H1 (cell line): Measurements from ENCODE around the gene FOSB. TPM values are rescaled to one million over a fixed set of nuclear protein-coding genes. Genes with fewer than 3 reads are reported as not detected.

ENCODE experiments used
- CTCF ChIA-PET: fragments of 300-600 bp; sonication (Branson Sonifier 250); formaldehyde crosslinking; loops from one replicate; lab custom pipeline; 2021; ENCODE audit not compliant: partially characterized antibody; lab: Charles Lee
- POLR2A ChIA-PET: fragments of 300-600 bp; sonication (Branson Sonifier 250); formaldehyde crosslinking; loops from one replicate; lab custom pipeline; 2021; ENCODE audit warnings: inconsistent platforms; ENCODE audit not compliant: partially characterized antibody; lab: Charles Lee
- DNase-seq, 2 experiments: peaks; one replicate each; pipeline versions ENCODE4 v3.0.0 to v3.0.0-alpha.2; 2010 to 2022; ENCODE audit warnings: low spot score in 2 of 2, low read depth in 1 of 2, mixed read lengths in 1 of 2
- FAIRE-seq: peaks from 2 replicates; lab custom pipeline; 2011; peaks lifted over from hg19 to GRCh38; lab: Jason Lieb, UNC
- H2AFZ ChIP-seq: 2 replicates; pipeline ENCODE4 v1.8.1; 2012; ENCODE audit warnings: low read length, inconsistent platforms
- H2AK5ac ChIP-seq: 2 replicates; pipeline ENCODE4 v1.6.1; 2013; ENCODE audit warnings: low read depth, low read length
- H2BK120ac ChIP-seq: replicated peaks from 2 replicates; pipeline ENCODE3; 2013; ENCODE audit warnings: low read depth, low read length, inconsistent platforms
- H2BK12ac ChIP-seq: 2 replicates; pipeline ENCODE4 v1.6.1; 2013; ENCODE audit warnings: low read depth, low read length
- H2BK15ac ChIP-seq: 2 replicates; pipeline ENCODE4 v1.6.1; 2013; ENCODE audit warnings: low read length
- H2BK20ac ChIP-seq: 2 replicates; pipeline ENCODE4 v1.6.1; 2013; ENCODE audit warnings: low read length
- H2BK5ac ChIP-seq: 2 replicates; pipeline ENCODE4 v1.6.1; 2013; ENCODE audit warnings: low read depth, low read length
- H3K14ac ChIP-seq: 2 replicates; pipeline ENCODE4 v1.6.1; 2013; ENCODE audit warnings: inconsistent platforms; ENCODE audit not compliant: insufficient read length
- H3K18ac ChIP-seq: 2 replicates; pipeline ENCODE4 v1.6.1; 2013; ENCODE audit warnings: low read length; ENCODE audit errors: extremely low read depth
- H3K23ac ChIP-seq: 2 replicates; pipeline ENCODE4 v1.6.1; 2013; ENCODE audit warnings: inconsistent platforms; ENCODE audit not compliant: insufficient read length
- H3K23me2 ChIP-seq: 2 replicates; pipeline ENCODE4 v1.6.1; 2013; ENCODE audit warnings: low read depth, low read length
- H3K27ac ChIP-seq: 2 replicates; pipeline ENCODE4 v1.6.1; 2011; ENCODE audit warnings: low read depth, low read length, inconsistent platforms
- H3K27me3 ChIP-seq, 4 experiments: replicated peaks in 1 of 4; 1 replicate in 1 of 4; 2 replicates in 3 of 4; pipeline versions ENCODE4 v1.6.1 to v1.8.1; 2011 to 2013; ENCODE audit warnings: low read length in 3 of 4, mild to moderate bottlenecking in 3 of 4, inconsistent platforms in 2 of 4, mixed read lengths in 2 of 4, moderate library complexity in 1 of 4; ENCODE audit not compliant: control insufficient read depth in 3 of 4, insufficient read depth in 3 of 4; ENCODE audit errors: extremely low read depth in 1 of 4
- H3K36me3 ChIP-seq, 4 experiments: 2 replicates each; pipeline versions ENCODE4 v1.6.1 to v1.8.1; 2011 to 2013; ENCODE audit warnings: mild to moderate bottlenecking in 4 of 4, low read length in 3 of 4, moderate library complexity in 2 of 4, control low read depth in 1 of 4, inconsistent platforms in 1 of 4; ENCODE audit not compliant: insufficient read depth in 4 of 4, control insufficient read depth in 2 of 4
- H3K4ac ChIP-seq: replicated peaks from 2 replicates; pipeline ENCODE3; 2013; ENCODE audit warnings: low read length, low read depth, mixed read lengths, inconsistent platforms; ENCODE audit not compliant: insufficient read length
- H3K4me1 ChIP-seq, 4 experiments: replicated peaks in 1 of 4; 1 replicate in 1 of 4; 2 replicates in 3 of 4; pipeline versions ENCODE4 v1.6.1 to v1.8.1; 2011 to 2013; ENCODE audit warnings: low read length in 3 of 4, inconsistent platforms in 2 of 4, mixed read lengths in 1 of 4; ENCODE audit not compliant: insufficient read depth in 4 of 4, control insufficient read depth in 3 of 4
- H3K4me2 ChIP-seq, 2 experiments: 2 replicates each; pipeline versions ENCODE4 v1.6.1 to v1.8.1; 2011 to 2013; ENCODE audit warnings: low read depth in 2 of 2, low read length in 2 of 2, control low read depth in 1 of 2, inconsistent platforms in 1 of 2, mild to moderate bottlenecking in 1 of 2; ENCODE audit not compliant: insufficient read depth in 1 of 2
- H3K4me3 ChIP-seq, 4 experiments: fragments of 200-600, 300-600 bp in 1 of 4; sonication (generic), shearing (Covaris generic), sonication (Bioruptor Twin) in 1 of 4; 2 replicates each; pipeline versions ENCODE4 v1.5.1 to v1.8.1; 2011 to 2016; ENCODE audit warnings: low read length in 4 of 4, low read depth in 3 of 4, control low read depth in 2 of 4, inconsistent platforms in 2 of 4, mild to moderate bottlenecking in 2 of 4, mixed read lengths in 1 of 4, moderate library complexity in 1 of 4; ENCODE audit not compliant: insufficient read depth in 2 of 4; ENCODE audit errors: extremely low read depth in 1 of 4
- H3K56ac ChIP-seq: replicated peaks from 2 replicates; pipeline ENCODE3; 2013; ENCODE audit warnings: low read depth, mild to moderate bottlenecking, mixed read lengths, low read length, inconsistent platforms; ENCODE audit not compliant: insufficient read length
- H3K79me1 ChIP-seq: 2 replicates; pipeline ENCODE4 v1.6.1; 2013; ENCODE audit warnings: low read depth, low read length, control low read depth
- H3K79me2 ChIP-seq, 2 experiments: 2 replicates each; pipeline versions ENCODE4 v1.6.1 to v1.8.1; 2012 to 2013; ENCODE audit warnings: low read length in 2 of 2, mild to moderate bottlenecking in 2 of 2, inconsistent platforms in 1 of 2; ENCODE audit not compliant: insufficient read depth in 2 of 2, control insufficient read depth in 1 of 2
- H3K9ac ChIP-seq, 4 experiments: replicated peaks in 1 of 4; 1 replicate in 1 of 4; 2 replicates in 3 of 4; pipeline versions ENCODE4 v1.6.1 to v1.8.1; 2011 to 2013; ENCODE audit warnings: low read depth in 3 of 4, low read length in 3 of 4, control low read depth in 2 of 4, mild to moderate bottlenecking in 2 of 4, moderate library complexity in 2 of 4, inconsistent platforms in 1 of 4; ENCODE audit errors: extremely low read depth in 1 of 4
- H3K9me3 ChIP-seq, 2 experiments: 2 replicates each; pipeline versions ENCODE4 v1.6.1 to v1.8.1; 2012 to 2013; ENCODE audit warnings: mild to moderate bottlenecking in 2 of 2, moderate library complexity in 2 of 2, control low read depth in 1 of 2, inconsistent platforms in 1 of 2, low read depth in 1 of 2, low read length in 1 of 2, mixed read lengths in 1 of 2; ENCODE audit not compliant: insufficient read depth in 2 of 2
- H4K20me1 ChIP-seq, 2 experiments: replicated peaks in 1 of 2; 2 replicates each; pipeline versions ENCODE3 to v1.8.1; 2011 to 2013; ENCODE audit warnings: inconsistent platforms in 2 of 2, low read length in 2 of 2, mild to moderate bottlenecking in 1 of 2; ENCODE audit not compliant: insufficient read depth in 2 of 2, control insufficient read depth in 1 of 2
- H4K5ac ChIP-seq: 2 replicates; pipeline ENCODE4 v1.6.1; 2013; ENCODE audit warnings: low read length, low read depth, mixed read lengths, inconsistent platforms; ENCODE audit not compliant: insufficient read length
- H4K8ac ChIP-seq: 2 replicates; pipeline ENCODE4 v1.8.0; 2013; ENCODE audit warnings: mild to moderate bottlenecking, moderate library complexity, low read length, inconsistent platforms; ENCODE audit not compliant: insufficient read depth; ENCODE audit errors: extremely low read depth
- H4K91ac ChIP-seq: replicated peaks from 2 replicates; pipeline ENCODE3; 2013; ENCODE audit warnings: low read length, mixed read lengths, inconsistent platforms; ENCODE audit not compliant: insufficient read length
- CEBPB ChIP-seq: IDR thresholded peaks from 2 replicates; pipeline ENCODE4 v1.6.1; 2012; ENCODE audit warnings: low read depth, low read length
- KDM1A ChIP-seq: fragments of 200-600, 300-600 bp; sonication (generic); IDR thresholded peaks from 2 replicates; pipeline ENCODE4 v1.7.1; 2016; ENCODE audit warnings: mild to moderate bottlenecking, low read length, borderline replicate concordance
- NANOG ChIP-seq: IDR thresholded peaks from 2 replicates; pipeline ENCODE4 v1.6.1; 2011; ENCODE audit warnings: low read length, low read depth, mild to moderate bottlenecking, inconsistent platforms; ENCODE audit not compliant: insufficient read depth, poor library complexity, severe bottlenecking
- SP4 ChIP-seq: IDR thresholded peaks from 2 replicates; pipeline ENCODE4 v1.6.1; 2012; ENCODE audit warnings: low read length, inconsistent platforms
- WGBS, 2 experiments: shearing (Covaris generic) in 1 of 2; methylation state at CpG; one replicate each; pipeline versions ENCODE4 v1.1.6 to v1.1.7; 2013 to 2015; ENCODE audit warnings: low lambda C conversion rate in 2 of 2, mixed read lengths in 2 of 2, inconsistent platforms in 1 of 2, low coverage in 1 of 2, missing lambda C conversion rate in 1 of 2; ENCODE audit not compliant: insufficient replicate concordance in 2 of 2, insufficient coverage in 1 of 2, insufficient read length in 1 of 2; ENCODE audit errors: extremely low coverage in 1 of 2, missing lambda C conversion rate in 1 of 2; 5-methylcytosine and 5-hydroxymethylcytosine counted together
- polyA plus RNA-seq, 7 experiments: library from polyadenylated mRNA; depleted of rRNA in 3 of 7; stranded (reverse) in 5 of 7; unstranded in 2 of 7; fragments of >200 nt in 5 of 7; fragments of 200-250 nt in 2 of 7; gene quantifications; 1 replicate in 5 of 7; 2 replicates in 1 of 7; 4 replicates in 1 of 7; pipeline versions ENCODE4 v1.2.1 to v1.2.3, GENCODE V29; 2011 to 2013; ENCODE audit warnings: missing spikeins in 2 of 7, mixed read lengths in 2 of 7
- total RNA-seq: library from RNA; stranded (reverse); fragmentation: NEBNext Ultra II Directional; extraction: Animal tissue kit (Norgen Biotek cat#: 25700); gene quantifications from 2 replicates; pipeline ENCODE4 v1.2.1, GENCODE V29; 2021
- TF ChIP-seq, protein P1 (sequence below): IDR thresholded peaks from 2 replicates; pipeline ENCODE4 v1.6.1; 2012; ENCODE audit warnings: inconsistent platforms
- TF ChIP-seq, protein P2 (sequence below), 3 experiments: IDR thresholded peaks; 1 replicate in 2 of 3; 2 replicates in 1 of 3; pipeline versions ENCODE4 v1.5.1 to v1.6.1; 2011; ENCODE audit warnings: low read length in 3 of 3, mild to moderate bottlenecking in 3 of 3, inconsistent platforms in 2 of 3, low read depth in 1 of 3, moderate library complexity in 1 of 3; ENCODE audit not compliant: insufficient read depth in 1 of 3; ENCODE audit errors: control extremely low read depth in 1 of 3

The FOSB gene
- total and polyA plus RNA-seq, 2 of the 8 experiments (the other 6 are each of a cell fraction or from before 2014, with no cell fraction given): 0.44 to 2.7 TPM

DNA sequence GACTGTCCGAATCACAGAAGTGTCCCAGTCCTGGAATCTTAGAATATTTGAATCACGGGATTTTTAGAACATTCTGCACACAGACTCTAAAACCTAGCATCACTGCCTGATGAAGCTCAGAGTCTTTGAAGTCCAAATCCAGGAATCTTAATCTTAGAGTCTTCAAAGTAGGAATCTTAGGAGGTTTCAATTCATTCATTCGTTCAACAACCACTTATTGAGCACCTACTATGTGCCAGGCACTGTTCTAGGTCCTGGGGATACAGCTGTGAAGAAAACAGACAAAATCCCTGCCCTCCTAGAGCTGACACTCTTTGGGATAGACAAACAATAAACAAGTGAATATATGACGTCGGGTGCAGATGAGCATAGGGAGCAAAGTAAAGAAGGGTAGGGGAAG is 27.4 kb downstream of the FOSB start:
- peaks cover 0 to 8% of the 10 kb centered on the region in 2 experiments for H4K20me1 ChIP-seq
- H3K9me3 ChIP-seq: no peaks in the 10 kb centered on the region
- H2BK20ac ChIP-seq: no peak overlapping the region
- peaks cover 0 to 10% (median 4%) of the 10 kb centered on the region in 4 experiments; a peak in 3 of 7 replicates for H3K27me3 ChIP-seq
- no peak overlapping the region for H2AK5ac ChIP-seq
- WGBS, 2 experiments: 85% methylated on average over 5 of the region's 5 CpGs; no CpG with 5 or more reads in 1 of the 2 experiments
- no peak overlapping the region for H3K14ac ChIP-seq
- POLR2A ChIA-PET: interaction anchor here (1.2 to 4.6 kb wide), 5 partner anchors 10 to 63 kb away, joined by 3 to 25 read pairs (median 12); partner anchors contain the start of genes FOSB and VASP
- TF ChIP-seq CEBPB (no peak), KDM1A (no peak), SP4 (no peak), NANOG (no peak)
- TF ChIP-seq, protein P1, sequence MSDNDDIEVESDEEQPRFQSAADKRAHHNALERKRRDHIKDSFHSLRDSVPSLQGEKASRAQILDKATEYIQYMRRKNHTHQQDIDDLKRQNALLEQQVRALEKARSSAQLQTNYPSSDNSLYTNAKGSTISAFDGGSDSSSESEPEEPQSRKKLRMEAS: no peak
- TF ChIP-seq, protein P2, sequence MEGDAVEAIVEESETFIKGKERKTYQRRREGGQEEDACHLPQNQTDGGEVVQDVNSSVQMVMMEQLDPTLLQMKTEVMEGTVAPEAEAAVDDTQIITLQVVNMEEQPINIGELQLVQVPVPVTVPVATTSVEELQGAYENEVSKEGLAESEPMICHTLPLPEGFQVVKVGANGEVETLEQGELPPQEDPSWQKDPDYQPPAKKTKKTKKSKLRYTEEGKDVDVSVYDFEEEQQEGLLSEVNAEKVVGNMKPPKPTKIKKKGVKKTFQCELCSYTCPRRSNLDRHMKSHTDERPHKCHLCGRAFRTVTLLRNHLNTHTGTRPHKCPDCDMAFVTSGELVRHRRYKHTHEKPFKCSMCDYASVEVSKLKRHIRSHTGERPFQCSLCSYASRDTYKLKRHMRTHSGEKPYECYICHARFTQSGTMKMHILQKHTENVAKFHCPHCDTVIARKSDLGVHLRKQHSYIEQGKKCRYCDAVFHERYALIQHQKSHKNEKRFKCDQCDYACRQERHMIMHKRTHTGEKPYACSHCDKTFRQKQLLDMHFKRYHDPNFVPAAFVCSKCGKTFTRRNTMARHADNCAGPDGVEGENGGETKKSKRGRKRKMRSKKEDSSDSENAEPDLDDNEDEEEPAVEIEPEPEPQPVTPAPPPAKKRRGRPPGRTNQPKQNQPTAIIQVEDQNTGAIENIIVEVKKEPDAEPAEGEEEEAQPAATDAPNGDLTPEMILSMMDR (IDR thresholded peaks at IDR 0.05; ENCODE audit: control extremely low read depth in 1 of 3, insufficient read depth in 1 of 3, low read depth in 1 of 3, low read length in 3 of 3): no peak
- H3K9ac ChIP-seq: no peak overlapping the region
- no peak overlapping the region for H2BK15ac ChIP-seq
- no peak overlapping the region for H4K8ac ChIP-seq
- no peak overlapping the region for H3K18ac ChIP-seq
- H4K91ac ChIP-seq: no peak overlapping the region
- no peak overlapping the region for H3K4ac ChIP-seq
- no peak for FAIRE-seq
- no peak overlapping the region for H2AFZ ChIP-seq
- peaks cover 0 to 2% (median 0%) of the 10 kb centered on the region in 4 experiments; a peak in 1 of 8 replicates for H3K36me3 ChIP-seq
- H3K4me1 ChIP-seq: peaks cover 0 to 15% (median 12%) of the 10 kb centered on the region in 4 experiments; a peak in 5 of 7 replicates
- peaks cover 18% of the 10 kb centered on the region; the same call in 1 of the 2 replicates for H3K23me2 ChIP-seq
- no peak overlapping the region for H3K27ac ChIP-seq
- H3K4me3 ChIP-seq: no peak overlapping the region
- H3K4me2 ChIP-seq: no peak overlapping the region; a peak in 1 of 4 replicates
- no peak overlapping the region for H4K5ac ChIP-seq
- no peaks in the 10 kb centered on the region for H3K79me2 ChIP-seq
- DNase-seq: no peak
- no peak overlapping the region for H2BK5ac ChIP-seq
- H3K56ac ChIP-seq: no peak overlapping the region
- no peak overlapping the region for H3K23ac ChIP-seq
- H2BK12ac ChIP-seq: no peak overlapping the region
- no peaks in the 10 kb centered on the region for H3K79me1 ChIP-seq
- H2BK120ac ChIP-seq: no peak overlapping the region
- CTCF ChIA-PET: interaction anchor here (0.5 to 3.0 kb wide), 18 partner anchors 10 to 400 kb away, joined by 3 to 37 read pairs (median 4); partner anchors contain the start of genes EML2, FOSB, PPP1R13L and VASP
